ENCODE measurements around the gene HNMT.

Gene HNMT

DNA sequence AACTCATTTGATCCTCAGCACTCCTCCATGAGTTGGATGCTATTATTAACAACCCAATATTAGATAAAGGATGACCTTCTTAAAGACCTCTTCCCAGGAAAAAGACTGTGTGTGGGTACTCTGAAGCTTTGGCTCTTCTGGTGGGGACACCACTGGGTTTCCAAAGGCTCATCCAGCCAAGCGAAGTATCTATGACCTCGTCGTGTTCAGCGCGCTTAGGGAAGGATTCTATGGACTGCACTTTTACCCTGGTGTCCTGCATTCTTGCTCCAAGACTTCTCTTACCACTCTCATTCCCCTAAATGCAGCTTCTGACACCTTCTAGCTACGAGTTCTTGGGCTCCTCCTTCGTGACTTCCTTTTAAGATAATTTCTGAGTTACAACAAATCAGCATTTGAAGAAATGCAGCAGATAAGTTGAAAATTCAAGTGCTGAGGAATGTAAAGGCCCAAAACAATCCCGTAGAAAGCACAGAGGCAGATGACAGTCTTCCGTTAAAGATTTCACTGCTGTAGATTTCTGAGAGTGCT, 673 bp upstream of the HNMT start:
- no peak overlapping the region for H3K4me2 ChIP-seq (ENCODE audit: low read depth, low read length, poor library complexity, severe bottlenecking)

DNA sequence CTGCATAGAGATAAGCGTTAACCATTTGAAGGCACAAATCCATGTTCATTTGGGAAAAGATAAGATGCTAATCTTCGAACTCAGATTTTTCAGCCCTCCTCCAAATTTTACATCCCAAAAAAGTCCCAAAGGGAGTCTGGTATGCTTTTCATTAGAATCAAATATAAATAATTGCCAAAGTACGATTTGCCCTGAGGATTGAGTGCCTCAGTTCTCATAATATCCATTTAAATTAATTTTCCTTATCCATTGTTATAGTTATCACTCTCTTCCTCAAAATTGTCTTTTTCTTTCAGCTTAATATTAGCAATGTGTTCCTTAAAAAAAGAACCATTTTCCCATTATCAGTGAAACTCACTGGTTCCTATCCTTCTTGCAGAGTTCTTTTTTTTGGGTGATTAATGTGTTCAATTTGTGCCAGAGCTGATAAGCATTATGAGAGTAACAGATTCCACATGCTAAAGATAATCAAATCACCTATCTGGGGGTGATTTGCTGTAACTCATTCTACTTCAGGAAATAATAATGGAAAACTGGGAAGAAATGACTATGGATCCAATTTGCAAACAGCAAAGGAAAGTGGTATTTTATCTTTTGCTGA, 686 bp downstream of the HNMT start:
- Histone ChIP-seq H3K9me3 (ENCODE audit: insufficient read depth, low read length) (no peaks in the 10 kb centered on the region), H3K4me3 (ENCODE audit: insufficient read depth, low read length, poor library complexity, severe bottlenecking) (no peak overlapping the region), H4K20me1 (ENCODE audit: low read depth, low read length) (no peaks in the 10 kb centered on the region), H3K79me2 (ENCODE audit: insufficient read depth, low read length) (no peaks in the 10 kb centered on the region), H3K27ac (ENCODE audit: low read depth, low read length) (no peak overlapping the region), H3K9me2 (replicated peaks; ENCODE audit: insufficient read depth, low read length) (no peaks in the 10 kb centered on the region), H3F3A (ENCODE audit: insufficient read depth) (no peaks in the 10 kb centered on the region), H3K36me3 (ENCODE audit: low read length) (no peaks in the 10 kb centered on the region), H3K27me3 (ENCODE audit: low read length) (no peaks in the 10 kb centered on the region), H2AFZ (ENCODE audit: low read depth, low read length, severe bottlenecking) (no peak overlapping the region), H3K9ac (ENCODE audit: low read length) (no peak overlapping the region), H3K4me2 (ENCODE audit: low read depth, low read length, poor library complexity, severe bottlenecking) (no peak overlapping the region)
- TF ChIP-seq, protein P1, sequence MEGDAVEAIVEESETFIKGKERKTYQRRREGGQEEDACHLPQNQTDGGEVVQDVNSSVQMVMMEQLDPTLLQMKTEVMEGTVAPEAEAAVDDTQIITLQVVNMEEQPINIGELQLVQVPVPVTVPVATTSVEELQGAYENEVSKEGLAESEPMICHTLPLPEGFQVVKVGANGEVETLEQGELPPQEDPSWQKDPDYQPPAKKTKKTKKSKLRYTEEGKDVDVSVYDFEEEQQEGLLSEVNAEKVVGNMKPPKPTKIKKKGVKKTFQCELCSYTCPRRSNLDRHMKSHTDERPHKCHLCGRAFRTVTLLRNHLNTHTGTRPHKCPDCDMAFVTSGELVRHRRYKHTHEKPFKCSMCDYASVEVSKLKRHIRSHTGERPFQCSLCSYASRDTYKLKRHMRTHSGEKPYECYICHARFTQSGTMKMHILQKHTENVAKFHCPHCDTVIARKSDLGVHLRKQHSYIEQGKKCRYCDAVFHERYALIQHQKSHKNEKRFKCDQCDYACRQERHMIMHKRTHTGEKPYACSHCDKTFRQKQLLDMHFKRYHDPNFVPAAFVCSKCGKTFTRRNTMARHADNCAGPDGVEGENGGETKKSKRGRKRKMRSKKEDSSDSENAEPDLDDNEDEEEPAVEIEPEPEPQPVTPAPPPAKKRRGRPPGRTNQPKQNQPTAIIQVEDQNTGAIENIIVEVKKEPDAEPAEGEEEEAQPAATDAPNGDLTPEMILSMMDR (IDR thresholded peaks at IDR 0.05; ENCODE audit: insufficient read depth, low read length, poor library complexity, severe bottlenecking) = no peak
- TF ChIP-seq EZH2phosphoT487 (conservative IDR thresholded peaks at IDR 0.05; ENCODE audit: low read length) = no peak

More for the DNA sequence above, 673 bp upstream of the HNMT start:
- Histone ChIP-seq H3K27me3 (ENCODE audit: low read length) (no peaks in the 10 kb centered on the region), H3F3A (ENCODE audit: insufficient read depth) (no peaks in the 10 kb centered on the region), H3K9ac (ENCODE audit: low read length) (no peak overlapping the region), H3K27ac (ENCODE audit: low read depth, low read length) (no peak overlapping the region), H3K9me2 (replicated peaks; ENCODE audit: insufficient read depth, low read length) (no peaks in the 10 kb centered on the region), H3K36me3 (ENCODE audit: low read length) (no peaks in the 10 kb centered on the region), H3K9me3 (ENCODE audit: insufficient read depth, low read length) (no peaks in the 10 kb centered on the region), H3K4me3 (ENCODE audit: insufficient read depth, low read length, poor library complexity, severe bottlenecking) (no peak overlapping the region), H4K20me1 (ENCODE audit: low read depth, low read length) (no peaks in the 10 kb centered on the region), H2AFZ (ENCODE audit: low read depth, low read length, severe bottlenecking) (no peak overlapping the region), H3K79me2 (ENCODE audit: insufficient read depth, low read length) (no peaks in the 10 kb centered on the region)
- no peak for TF ChIP-seq EZH2phosphoT487 (conservative IDR thresholded peaks at IDR 0.05; ENCODE audit: low read length)
- TF ChIP-seq, protein P1 (IDR thresholded peaks at IDR 0.05; ENCODE audit: insufficient read depth, low read length, poor library complexity, severe bottlenecking) = no peak

DNA sequence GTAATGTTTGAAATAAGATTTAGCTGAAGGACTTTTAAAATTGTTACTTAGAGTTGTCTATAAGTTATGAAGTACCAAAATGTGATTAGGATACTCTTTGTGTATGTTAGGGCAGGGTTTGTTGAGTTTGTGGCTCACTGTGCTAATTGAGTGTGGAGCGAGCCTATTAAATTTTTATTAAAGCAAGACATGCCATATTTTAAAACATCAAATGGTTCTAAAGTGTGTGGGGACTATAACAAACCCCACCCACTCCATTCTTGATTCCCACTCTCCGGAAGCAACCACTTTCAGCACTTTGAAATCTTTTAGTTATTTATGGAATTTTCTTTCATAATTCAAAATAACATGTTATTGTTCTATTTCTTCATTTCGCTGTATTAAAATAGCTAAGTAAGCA, 1.8 kb downstream of the HNMT start:
- H3K4me3 ChIP-seq (ENCODE audit: insufficient read depth, low read length, poor library complexity, severe bottlenecking) = no peak overlapping the region

More for the DNA sequence above, 1.8 kb downstream of the HNMT start:
- Histone ChIP-seq H3K9ac (ENCODE audit: low read length) (no peak overlapping the region), H3K79me2 (ENCODE audit: insufficient read depth, low read length) (no peaks in the 10 kb centered on the region), H3K4me2 (ENCODE audit: low read depth, low read length, poor library complexity, severe bottlenecking) (no peak overlapping the region), H3F3A (ENCODE audit: insufficient read depth) (no peaks in the 10 kb centered on the region), H3K9me3 (ENCODE audit: insufficient read depth, low read length) (no peaks in the 10 kb centered on the region), H2AFZ (ENCODE audit: low read depth, low read length, severe bottlenecking) (no peak overlapping the region), H3K27me3 (ENCODE audit: low read length) (no peaks in the 10 kb centered on the region), H3K36me3 (ENCODE audit: low read length) (no peaks in the 10 kb centered on the region), H3K9me2 (replicated peaks; ENCODE audit: insufficient read depth, low read length) (no peaks in the 10 kb centered on the region), H3K27ac (ENCODE audit: low read depth, low read length) (no peak overlapping the region), H4K20me1 (ENCODE audit: low read depth, low read length) (no peaks in the 10 kb centered on the region)
- TF ChIP-seq, protein P1 (IDR thresholded peaks at IDR 0.05; ENCODE audit: insufficient read depth, low read length, poor library complexity, severe bottlenecking) = no peak
- TF ChIP-seq EZH2phosphoT487 (conservative IDR thresholded peaks at IDR 0.05; ENCODE audit: low read length) = no peak
